Measurements from ENCODE around the gene ALDH8A1.
"Not testable (repeated sequence)": the region's sequence is repeated elsewhere in the genome, so short reads cannot be mapped to it uniquely, and the experiment has no call there.

The ALDH8A1 gene

DNA sequence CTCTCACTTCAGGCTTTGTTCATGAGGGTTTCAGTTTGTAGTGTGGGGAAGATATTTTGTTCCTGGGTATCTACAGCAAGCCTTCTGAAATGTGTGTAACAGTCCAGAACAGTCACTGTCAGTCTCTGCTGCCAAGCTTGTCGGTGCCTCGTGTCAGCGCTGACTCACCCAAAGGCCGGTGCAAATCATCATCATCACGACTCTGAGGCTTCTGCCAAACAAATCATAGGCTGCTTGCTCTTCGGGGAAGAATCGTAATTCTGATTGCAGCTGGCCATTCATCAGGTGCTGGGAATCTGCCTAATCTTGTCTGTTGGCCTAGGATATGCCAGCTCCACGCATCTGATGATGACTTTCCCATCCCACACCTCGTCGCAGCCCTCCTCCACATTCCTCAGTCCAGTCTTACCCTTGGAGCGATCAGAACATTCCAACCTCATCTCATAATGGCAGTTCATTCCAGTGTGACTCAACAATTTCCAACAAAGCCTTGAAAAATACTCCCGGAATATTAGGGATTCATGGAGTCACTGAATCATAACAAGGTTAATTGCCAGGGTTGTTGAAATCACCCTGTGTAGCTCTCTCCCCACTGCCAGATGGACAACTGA lies 40.9 kb downstream of the ALDH8A1 start:
- DNase-seq: peak; percentile 23

GRCh38 chr6:134904731-134905130 lies 45.2 kb downstream of the ALDH8A1 start:
- not testable (repeated sequence) for DNase-seq

DNA sequence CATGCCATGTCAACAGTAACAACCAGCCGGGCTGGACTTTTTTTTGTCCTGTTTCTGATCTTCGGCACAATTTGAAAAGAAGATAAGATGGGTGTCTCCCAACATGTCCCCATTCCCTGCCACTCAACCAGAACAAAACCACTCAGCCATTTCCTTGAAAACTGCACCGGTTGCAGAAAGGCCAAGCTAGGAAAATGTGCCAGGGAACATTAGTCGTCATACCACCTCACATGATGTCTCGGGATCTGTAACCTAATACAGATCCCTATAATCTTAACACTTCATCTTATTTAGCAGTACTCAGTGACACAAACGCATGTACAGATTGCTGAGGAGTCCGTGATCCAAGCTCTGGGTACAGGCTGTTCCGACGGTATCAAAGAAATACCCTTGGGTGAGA lies 46.5 kb downstream of the ALDH8A1 start:
- DNase-seq: no peak

DNA sequence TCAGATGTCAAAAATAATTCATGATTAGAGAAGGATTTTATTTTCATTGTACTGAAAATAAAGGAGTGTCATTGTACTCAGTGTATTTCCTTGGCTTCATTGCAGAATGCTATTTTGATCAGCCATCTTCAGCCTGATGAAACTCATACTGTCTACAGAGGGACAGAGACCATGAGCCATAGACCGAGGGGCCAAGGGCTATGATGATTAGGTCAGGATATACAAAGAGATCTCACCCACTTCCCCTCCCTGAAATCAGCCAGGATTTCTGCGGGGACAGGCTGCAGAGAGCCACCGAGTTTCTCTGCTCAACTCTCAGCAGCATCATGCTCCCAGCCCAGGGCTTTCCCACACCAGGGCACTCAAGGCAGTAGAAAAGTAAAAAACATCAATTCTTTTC lies 47.0 kb downstream of the ALDH8A1 start:
- no peak for DNase-seq

DNA sequence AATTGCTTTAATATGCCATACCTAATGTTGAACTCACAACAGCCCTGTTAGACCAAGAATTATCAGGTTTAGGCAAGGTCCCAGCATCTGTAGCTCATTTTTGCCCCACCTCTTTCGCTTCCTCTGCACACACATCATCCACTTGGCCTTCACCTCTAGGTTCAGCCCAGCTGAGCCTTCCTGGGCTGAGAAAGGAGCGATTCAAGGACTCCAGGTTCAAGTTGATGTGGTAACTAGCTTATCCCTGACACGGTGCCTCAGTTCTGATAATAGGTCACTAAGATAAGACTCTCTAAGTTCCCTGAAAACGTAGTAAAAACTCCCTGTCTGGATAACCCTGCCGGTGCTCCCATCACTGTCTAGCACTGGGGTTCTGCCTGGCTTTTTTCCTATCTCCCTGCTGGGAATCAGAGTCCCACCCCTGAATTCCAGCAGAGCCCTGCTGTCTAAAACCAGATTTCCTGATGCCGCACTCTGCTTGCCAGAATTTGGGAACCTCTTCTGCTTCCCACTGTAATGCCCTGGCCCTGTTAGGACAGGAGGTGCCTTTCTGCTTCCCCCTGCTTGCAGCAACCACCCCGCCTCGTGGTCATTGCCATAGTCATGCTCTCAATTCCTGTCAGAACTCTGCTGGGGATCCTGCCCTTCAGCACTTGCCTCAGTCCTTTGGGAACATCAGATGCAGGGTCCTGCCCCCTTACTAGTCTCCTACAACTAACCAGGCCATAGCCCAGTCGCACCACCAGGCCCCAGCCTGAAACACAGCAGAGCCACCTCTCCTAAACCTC lies 47.6 kb downstream of the ALDH8A1 start:
- DNase-seq: no peak

- DNase-seq: no peak
Observed at GRCh38 chr6:134898575-134898974, 51.3 kb downstream of the ALDH8A1 start.

- DNase-seq: not testable (repeated sequence)
Observed at GRCh38 chr6:134898166-134898565, 51.7 kb downstream of the ALDH8A1 start.

- no peak for DNase-seq
Observed at GRCh38 chr6:134896910-134897309, 53.0 kb downstream of the ALDH8A1 start.

- DNase-seq: no peak
Observed at GRCh38 chr6:134894800-134895199, 55.1 kb downstream of the ALDH8A1 start.

DNA sequence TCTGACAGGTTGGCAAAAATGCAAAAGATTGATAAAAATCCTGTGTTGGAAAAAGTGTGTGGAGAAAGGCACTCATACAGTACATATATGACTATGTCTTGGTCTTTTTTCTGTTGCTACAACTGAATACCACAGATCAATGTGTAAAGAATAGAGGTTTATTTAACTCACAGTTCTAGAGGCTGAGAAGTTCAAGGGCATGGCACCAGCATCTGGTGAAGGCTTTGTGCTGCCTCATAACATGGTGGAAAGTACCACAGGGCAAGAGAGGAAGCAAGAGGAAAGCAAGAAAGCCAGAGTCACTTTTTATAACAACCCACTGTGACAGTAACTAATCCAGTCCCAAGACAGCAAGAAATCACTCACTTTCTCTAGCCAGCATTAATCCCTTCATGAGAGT lies 57.5 kb downstream of the ALDH8A1 start:
- no peak for DNase-seq

DNA sequence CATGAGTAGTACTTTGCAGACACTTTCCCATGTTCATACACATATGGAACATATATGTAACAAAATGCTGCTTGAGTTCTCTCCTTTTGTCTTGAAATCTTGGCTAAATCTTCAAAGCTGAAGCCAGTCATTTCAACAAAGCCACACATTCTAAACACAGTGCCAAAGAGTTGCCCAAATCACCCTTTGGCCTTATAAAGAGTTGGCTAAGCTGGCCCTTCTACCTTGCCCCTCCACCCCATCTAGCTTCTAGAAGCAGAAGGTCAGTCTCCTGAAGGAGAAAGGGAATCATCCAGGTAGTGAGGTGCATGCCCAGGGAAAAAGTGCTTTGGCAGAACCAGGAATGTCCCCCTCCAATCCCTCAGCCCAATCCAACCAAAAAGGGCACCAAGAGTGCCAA lies 58.3 kb downstream of the ALDH8A1 start:
- DNase-seq: no peak

GRCh38 chr6:134888316-134888715 lies 61.6 kb downstream of the ALDH8A1 start:
- DNase-seq: no peak

DNA sequence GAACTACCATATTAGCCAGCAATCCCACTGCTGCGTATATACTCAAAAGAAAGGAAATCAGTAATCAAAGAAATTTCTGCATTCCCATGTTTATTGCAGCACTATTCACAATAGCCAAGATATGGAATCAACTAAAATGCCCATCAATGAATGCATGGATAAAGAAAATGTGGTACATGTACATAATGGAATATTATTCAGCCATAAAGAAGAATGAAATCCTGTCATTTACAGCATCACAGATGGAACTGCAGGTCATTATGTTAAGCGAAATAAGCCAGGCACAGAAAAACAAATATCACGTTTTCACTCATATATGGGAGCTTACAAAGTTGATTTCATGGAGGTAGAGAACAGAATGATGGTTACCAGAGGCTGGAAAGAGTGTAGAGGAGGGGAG lies 65.1 kb downstream of the ALDH8A1 start:
- DNase-seq: no peak

DNA sequence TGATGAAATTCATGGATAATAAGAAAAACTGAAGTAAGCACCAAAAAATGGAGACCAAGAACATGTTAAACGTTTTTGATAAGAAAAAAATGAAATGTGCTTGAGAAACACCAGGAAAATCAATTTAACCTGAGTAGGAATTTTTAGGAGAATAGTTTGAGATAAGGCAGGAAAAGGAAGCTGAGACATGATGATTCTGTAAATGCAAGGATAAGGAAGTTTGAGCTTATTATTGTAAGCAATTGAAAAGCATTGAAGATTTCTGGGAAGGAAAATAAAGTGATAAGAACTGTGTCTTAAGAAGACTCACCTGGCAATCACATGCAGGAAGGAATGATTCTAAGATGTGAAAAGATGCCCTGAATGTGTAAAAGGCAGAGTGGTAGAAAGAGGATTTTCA lies 66.6 kb downstream of the ALDH8A1 start:
- no peak for DNase-seq

DNA sequence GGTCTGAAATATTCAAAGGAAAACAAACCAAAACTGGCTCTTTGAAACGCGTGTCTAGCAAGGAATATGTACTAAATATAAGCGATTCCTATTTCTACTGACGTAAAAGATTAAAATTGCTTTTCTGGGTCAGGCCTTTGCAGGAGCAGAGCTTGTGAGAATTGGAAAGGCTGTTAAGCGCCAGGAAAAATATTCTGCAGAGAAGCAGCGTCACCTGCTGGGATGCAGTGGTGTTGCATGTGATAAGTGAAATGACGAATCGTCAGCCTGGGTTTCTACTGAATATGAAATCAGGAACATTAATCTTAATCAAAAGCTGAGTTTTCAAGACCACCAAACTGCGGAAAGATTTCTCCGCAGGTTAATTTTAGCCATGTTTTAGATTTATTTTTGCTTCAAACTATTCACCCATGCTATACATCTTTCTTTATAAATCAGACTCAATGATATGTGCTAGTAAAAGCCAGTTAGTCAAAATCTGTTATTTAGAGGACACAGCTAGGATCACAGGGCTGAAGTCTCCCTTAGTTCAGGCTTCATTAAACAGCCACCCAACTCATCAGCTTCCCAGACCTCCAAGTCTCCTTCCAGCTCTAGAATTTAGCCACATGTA lies 67.4 kb downstream of the ALDH8A1 start:
- DNase-seq: no peak

DNA sequence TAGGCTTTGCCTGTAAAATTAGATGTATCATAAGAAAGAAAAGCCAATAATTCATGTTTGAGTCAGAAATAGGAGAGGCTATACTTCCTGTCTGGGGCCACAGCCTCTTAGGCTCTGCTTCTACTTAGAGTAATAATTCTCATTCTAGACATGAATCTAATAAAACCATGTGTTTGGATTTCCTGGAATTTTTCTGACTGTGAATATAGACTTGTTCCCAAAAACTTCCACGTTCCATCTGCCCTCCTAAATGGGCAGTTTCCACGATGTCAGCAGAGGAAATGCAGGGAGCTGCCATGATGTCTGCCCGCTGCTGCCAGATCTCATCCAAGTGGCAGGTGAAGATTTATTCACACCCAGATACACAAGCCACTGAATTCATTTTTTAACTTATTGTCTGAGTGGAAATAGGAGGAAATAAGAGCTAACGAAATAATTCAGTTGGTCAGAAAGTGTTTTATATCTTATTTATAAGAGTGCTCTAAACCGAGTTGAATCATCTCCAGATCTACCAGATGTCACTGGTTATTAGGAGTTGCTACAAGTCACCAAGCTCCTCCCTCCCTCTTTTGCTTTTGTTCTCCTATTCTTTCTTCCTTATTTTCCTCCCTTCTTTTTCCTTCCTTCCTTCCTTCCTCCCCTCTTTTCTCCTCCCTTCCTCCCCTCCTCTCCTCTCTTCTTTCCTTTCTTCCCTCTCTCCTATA lies 69.3 kb downstream of the ALDH8A1 start:
- DNase-seq: no peak

DNA sequence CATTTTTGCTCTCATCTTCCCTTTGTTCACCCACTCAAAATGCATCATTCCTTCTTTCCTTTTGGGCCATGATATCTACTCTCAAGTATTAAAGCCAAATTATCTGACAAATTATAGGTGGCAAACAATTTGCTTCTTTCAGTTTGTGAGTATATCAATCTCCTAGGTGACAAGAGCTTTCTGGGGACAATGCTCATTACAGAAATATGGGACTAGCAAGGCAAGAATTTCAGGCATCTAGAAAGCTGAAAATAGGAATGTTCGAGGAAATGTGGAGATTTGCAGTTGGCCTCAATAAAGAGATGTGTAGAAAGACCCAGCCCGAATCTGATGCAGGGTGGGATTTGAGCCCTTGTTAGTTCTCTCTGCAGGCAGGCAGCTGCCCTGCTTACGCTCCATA lies 71.8 kb downstream of the ALDH8A1 start:
- DNase-seq: no peak

DNA sequence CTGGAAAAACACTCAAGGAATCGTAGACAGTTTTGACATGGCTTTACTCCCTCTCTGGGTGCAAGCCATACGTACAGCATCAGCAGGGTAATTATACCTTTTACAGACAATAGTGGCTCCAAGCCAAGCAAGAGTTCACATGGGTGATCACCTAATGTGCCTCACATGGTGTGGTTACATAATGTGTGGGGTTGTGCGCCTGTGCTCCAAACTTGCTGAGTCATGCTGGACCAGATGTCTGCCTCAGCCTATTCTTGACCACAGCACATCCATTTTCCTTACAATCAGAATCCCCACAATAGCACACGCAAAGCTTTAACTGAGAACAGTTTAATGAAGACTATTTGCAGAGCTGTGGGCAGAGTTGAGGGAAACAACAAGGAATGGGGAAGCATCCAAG lies 74.5 kb downstream of the ALDH8A1 start:
- DNase-seq: no peak

DNA sequence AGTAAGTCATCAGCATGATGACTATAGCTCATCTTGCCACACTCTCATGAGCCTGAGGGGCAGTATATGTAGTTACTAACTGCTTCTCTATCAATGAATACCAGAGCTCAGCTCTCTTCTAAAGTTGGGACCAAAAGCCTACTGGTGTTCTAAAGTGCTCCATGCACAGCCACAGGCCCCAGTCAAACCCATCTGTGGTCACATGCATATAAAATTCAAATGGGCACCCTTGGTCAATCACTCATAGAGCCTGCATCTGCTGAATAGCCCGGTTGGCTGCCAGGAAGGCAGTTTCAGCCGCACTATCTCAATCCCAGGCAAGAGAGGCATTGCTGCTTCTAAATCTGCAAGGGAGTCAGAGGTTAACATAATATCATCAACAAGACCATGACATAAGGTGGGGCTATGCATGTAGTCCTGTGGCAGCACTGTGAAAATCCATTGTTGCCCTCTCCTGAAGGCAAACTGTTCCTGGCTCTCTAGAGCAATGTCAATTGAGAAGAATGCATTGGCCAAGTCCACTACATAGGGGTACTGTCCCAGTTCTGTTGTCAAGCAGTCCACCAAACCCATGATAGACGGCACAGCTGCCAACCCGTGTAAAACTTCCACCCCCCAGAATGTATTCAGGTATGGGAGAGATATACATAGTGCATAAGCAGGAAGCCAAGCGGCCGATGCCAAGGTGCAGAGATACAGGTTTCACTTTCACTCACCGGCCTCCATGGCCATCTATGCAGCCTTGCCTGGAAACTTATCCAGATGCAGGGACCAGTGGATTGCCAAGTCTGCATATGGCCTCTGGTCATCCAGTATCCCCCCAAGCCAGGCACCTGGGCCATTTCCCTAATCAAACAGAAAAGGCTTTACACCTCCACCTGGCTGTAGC lies 76.2 kb downstream of the ALDH8A1 start:
- DNase-seq: no peak

DNA sequence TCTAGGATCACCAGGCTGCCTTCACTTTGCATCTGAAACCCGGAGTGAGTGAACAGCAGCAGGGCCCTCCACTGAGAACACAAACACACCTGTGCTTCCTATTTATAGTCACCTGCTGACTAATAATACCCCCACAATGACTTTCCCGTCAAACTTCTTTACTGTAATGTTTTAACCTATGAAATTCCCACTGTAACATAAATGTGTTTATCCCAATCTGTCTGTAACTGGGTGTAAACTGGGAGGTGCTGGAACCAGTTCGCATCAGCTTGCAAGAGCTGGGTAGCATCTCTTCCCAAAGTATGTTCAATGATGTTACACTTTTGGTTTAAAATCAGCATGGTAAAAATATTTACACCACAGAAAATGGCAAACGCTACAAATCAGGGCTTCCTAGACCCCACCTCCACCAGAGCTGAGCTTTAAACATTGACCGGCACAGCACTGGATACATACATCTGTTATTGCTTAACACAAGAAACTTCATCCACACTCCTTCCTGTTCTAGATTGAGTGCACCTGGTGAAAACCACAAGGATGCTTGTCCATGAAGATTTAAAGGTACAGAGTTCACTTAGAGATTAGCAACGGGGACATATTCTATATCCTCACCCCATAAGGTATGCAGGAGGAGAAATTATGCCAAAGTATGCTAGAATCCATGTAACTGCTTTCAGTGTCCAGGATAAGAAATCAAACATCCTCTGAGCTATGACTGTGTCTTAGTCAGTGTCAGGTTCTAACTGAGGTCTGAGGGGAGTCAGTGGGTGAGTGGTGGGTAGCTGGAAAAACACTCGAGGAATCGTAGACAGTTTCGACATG lies 79.0 kb downstream of the ALDH8A1 start:
- DNase-seq: no peak

DNA sequence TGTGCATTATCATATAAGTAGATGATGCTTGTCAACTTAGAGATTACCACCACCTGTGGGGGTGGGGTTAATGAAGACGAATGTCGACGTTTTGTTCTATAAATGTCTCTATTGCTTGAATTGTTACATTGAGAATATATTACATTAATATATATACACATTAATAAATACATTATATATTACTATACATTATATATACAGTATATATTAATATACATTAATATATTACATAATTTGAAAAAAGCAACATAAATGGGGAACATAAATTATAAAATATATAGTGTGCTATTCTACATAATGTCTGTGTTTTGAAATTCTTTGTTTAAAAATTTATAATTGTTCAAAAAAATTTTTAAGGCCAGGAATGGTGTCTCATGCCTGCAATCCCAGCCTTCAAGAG lies 81.1 kb downstream of the ALDH8A1 start:
- no peak for DNase-seq

Data from 8988T (cell line).